ENCODE results near the gene CCND1. TPM values are rescaled to one million over a fixed set of nuclear protein-coding genes. Genes with fewer than 3 reads are reported as not detected.

The CCND1 gene
- total RNA-seq, 1 experiment from 2014 or later, result 372 TPM

DNA sequence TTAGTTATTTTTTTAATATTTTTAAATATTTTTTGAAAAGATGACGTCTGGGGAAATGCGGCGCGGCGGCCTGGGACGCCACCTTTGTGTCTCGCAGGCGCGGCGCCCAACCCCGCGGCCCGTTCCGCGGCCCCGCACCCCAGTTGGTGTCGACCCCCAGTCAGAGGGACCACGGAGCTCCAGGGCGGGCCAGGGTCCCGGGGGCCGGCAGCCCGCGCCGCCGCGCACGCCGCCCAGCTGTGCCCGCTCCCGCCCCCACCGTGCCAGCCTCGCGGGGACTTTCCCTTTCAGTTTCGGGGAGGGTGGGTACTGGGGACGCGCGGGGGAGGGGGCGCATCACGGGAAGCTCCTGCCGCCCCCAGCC lies 1.6 kb downstream of the CCND1 start:
- no peak overlapping the region for H4K5ac ChIP-seq (ENCODE audit: insufficient read length, low read depth, low read length)
- H3K14ac ChIP-seq (ENCODE audit: insufficient read depth, low read length), result no peak overlapping the region
- Mint-ChIP-seq H3K36me3 (ENCODE audit: insufficient read depth in 1 of 3, low read depth in 3 of 3) (peaks cover 6 to 42% (median 27%) of the 10 kb centered on the region in 3 experiments; a peak in 6 of 7 replicates), H3K27me3 (ENCODE audit: low read depth) (peaks cover 2% of the 10 kb centered on the region), H3K27ac (no peak overlapping the region), H3K9me3 (no peaks in the 10 kb centered on the region), H3K4me1 (peaks cover 14 to 20% of the 10 kb centered on the region in 2 experiments), H3K4me3 (peak overlapping the region; percentile 89 to 94; a peak in 4 of 5 replicates)
- H3K56ac ChIP-seq (ENCODE audit: insufficient read length, low read depth, low read length), result no peak overlapping the region
- peaks cover 3% of the 10 kb centered on the region for H3K79me1 ChIP-seq (ENCODE audit: insufficient read depth, low read depth, low read length, poor library complexity, severe bottlenecking)
- no peaks in the 10 kb centered on the region for H3K79me2 ChIP-seq (ENCODE audit: insufficient read depth, low read length)
- H2BK20ac ChIP-seq (ENCODE audit: low read depth, low read length, poor library complexity, severe bottlenecking), result no peak overlapping the region
- H2BK15ac ChIP-seq (ENCODE audit: low read depth, low read length), result no peak overlapping the region
- H2BK5ac ChIP-seq (ENCODE audit: insufficient read length, low read length), result no peak overlapping the region
- H3K9me3 ChIP-seq (ENCODE audit: control insufficient read depth, low read depth, low read length), result no peaks in the 10 kb centered on the region
- no peak overlapping the region for H2AFZ ChIP-seq (ENCODE audit: low read length)
- no peaks in the 10 kb centered on the region for H3K27me3 ChIP-seq (ENCODE audit: insufficient read depth, low read length)
- H2AK5ac ChIP-seq (ENCODE audit: insufficient read length, low read length), result no peak overlapping the region
- H3K4me2 ChIP-seq (ENCODE audit: insufficient read depth, insufficient read length, low read length), result peak overlapping the region; percentile 35
- TF ChIP-seq, protein P1, sequence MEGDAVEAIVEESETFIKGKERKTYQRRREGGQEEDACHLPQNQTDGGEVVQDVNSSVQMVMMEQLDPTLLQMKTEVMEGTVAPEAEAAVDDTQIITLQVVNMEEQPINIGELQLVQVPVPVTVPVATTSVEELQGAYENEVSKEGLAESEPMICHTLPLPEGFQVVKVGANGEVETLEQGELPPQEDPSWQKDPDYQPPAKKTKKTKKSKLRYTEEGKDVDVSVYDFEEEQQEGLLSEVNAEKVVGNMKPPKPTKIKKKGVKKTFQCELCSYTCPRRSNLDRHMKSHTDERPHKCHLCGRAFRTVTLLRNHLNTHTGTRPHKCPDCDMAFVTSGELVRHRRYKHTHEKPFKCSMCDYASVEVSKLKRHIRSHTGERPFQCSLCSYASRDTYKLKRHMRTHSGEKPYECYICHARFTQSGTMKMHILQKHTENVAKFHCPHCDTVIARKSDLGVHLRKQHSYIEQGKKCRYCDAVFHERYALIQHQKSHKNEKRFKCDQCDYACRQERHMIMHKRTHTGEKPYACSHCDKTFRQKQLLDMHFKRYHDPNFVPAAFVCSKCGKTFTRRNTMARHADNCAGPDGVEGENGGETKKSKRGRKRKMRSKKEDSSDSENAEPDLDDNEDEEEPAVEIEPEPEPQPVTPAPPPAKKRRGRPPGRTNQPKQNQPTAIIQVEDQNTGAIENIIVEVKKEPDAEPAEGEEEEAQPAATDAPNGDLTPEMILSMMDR (conservative IDR thresholded peaks at IDR 0.05), result no peak
- no peak overlapping the region for H3T11ph ChIP-seq (ENCODE audit: low read length)
- H3K27ac ChIP-seq (ENCODE audit: insufficient read length, low read depth, low read length), result no peak overlapping the region
- no peaks in the 10 kb centered on the region for H4K20me1 ChIP-seq (ENCODE audit: control insufficient read depth, insufficient read depth, insufficient read length)
- no peak overlapping the region for H4K8ac ChIP-seq (replicated peaks; ENCODE audit: insufficient read length, low read depth, low read length)
- no peak overlapping the region for H3K4ac ChIP-seq (ENCODE audit: low read depth, low read length)
- H3K18ac ChIP-seq (ENCODE audit: insufficient read length, low read depth, low read length), result no peak overlapping the region
- H3K4me1 ChIP-seq (ENCODE audit: insufficient read depth, low read length), result no peaks in the 10 kb centered on the region
- no peak overlapping the region for H3K9ac ChIP-seq (ENCODE audit: extremely low read depth, insufficient read length, low read length)
- DNase-seq, result peak; percentile 26
- no peak overlapping the region for H3K23ac ChIP-seq (ENCODE audit: insufficient read length, low read depth, low read length)
- peaks cover 19% of the 10 kb centered on the region for H3K23me2 ChIP-seq (ENCODE audit: insufficient read length, low read depth, low read length, poor library complexity, severe bottlenecking)
- no peak overlapping the region for H2BK12ac ChIP-seq (ENCODE audit: insufficient read length, low read depth, low read length)
- no peak overlapping the region for H2BK120ac ChIP-seq (ENCODE audit: low read depth, low read length, poor library complexity, severe bottlenecking)
- H4K91ac ChIP-seq (ENCODE audit: insufficient read length, low read depth, low read length), result no peak overlapping the region
- no CpG with 5 or more reads among the region's 40 CpGs for WGBS (ENCODE audit: extremely low coverage, insufficient read length, low lambda C conversion rate)
